Bone marrow (tissue), 2 donors: ENCODE measurements around the gene CCDC70.

ENCODE experiments used
- DNase-seq, 2 donors: peaks; one replicate each; lab custom pipeline; 2025; lab: John Stamatoyannopoulos, UW

Gene CCDC70

DNA sequence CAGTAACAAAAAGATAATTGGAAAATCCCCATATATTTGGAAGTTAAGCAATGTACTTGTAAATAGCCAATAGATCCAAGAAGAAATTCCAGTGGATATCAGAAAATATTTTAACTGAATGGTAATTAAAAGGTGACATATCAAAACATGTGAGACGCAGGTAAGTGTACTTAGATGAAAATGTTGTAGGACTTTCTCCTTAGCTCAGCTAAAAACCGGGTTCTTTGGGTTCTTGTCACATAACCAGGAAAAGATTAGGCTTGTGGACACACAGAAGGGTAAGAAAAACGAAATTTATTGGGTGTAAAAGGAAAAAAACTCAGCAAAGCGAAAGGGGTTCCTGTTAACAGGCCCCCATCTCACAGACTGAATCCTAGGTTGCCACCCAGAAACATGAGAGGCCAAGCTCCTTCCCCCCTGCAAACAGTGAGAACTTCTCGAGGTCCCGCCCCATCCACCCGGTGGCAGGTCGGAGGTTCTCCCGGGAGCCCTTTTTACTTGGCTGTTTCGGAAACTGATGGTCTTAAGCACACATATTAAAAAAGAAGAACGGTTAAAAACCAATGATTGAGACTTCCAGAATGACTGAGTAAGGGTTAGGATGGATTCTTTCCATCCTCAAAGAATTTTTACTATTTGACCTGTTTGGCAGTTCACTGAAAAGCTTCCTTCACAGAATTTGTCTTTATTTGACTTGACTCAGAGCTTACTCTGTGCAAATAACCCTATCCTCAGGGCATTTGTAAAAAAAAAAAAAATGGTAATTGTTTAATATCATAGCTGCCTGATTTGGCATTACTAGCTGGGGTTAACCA is 3.1 kb upstream of the CCDC70 start:
- no peak for DNase-seq

DNA sequence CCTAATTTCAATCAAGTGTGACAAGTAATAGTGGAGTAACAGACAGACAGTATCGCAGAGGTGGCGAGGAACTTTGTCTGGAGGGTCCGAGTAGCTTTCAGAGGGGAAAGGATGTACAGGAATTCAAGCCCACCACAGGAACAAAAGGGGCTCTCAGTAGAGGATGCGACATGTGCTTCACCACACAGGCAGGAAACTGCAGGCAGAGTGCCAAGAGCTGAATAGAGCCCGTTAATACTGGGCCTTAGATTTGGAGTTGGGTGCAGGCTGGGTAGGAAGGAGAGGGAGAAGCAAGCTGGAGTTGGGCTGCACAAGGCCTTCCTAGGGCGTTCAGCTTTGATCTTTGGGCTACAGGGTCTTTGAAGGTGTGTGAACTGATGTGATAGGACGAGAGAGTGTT is 1.2 kb downstream of the CCDC70 start:
- DNase-seq: peak in 1 of 2 donors; percentile 12

DNA sequence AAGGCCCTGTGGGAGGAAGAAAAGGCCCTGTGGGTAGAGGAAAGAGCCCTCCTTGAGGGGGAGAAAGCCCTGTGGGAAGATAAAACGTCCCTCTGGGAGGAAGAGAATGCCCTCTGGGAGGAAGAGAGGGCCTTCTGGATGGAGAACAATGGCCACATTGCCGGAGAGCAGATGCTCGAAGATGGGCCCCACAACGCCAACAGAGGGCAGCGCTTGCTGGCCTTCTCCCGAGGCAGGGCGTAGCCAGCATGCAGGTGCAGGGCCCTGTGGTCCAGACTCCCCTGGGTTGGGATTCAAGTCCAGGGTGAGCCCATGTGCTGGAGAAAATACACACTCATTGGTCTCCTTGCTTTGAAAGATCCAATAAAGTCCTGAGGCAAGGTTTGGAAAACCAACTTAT is 4.1 kb downstream of the CCDC70 start:
- DNase-seq: no peak

DNA sequence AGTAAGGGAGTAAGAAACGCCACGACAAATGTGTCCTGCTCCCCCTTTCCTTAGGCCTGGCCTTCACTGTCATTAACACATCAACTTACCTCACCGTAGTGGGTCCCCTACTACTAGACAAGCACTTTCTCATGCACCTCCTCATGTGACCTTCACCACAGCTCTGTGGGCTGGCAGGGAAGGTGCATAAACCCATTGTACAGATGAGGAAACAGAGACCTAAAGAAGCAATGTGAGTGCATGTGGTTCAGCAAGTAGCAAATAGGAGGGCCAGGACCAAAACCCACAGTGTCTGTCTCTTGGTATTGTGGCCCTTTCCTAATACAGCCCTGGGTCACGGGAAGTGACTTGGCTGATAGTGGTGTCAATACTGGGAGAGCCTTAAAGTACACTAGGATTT is 5.3 kb downstream of the CCDC70 start:
- DNase-seq: no peak

DNA sequence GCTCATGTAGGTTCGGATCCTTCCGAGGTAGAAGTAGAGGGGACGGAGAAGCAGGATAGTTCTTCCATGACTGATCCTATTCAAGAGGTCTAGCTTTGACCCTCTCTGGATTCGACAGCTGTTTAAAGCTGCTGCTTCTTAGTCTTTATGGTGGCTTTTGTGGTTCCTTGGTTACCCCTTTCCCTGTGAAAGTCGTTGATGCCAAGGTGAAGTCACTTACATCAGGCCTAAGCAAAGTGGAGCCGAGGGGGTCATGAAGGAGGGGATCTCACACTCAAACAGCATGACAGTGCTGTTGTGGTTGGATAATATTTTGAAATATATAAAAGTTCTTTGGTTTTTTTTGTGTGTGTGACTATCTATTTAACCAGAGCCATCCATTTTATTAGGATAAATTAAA is 8.1 kb downstream of the CCDC70 start:
- DNase-seq: no peak

DNA sequence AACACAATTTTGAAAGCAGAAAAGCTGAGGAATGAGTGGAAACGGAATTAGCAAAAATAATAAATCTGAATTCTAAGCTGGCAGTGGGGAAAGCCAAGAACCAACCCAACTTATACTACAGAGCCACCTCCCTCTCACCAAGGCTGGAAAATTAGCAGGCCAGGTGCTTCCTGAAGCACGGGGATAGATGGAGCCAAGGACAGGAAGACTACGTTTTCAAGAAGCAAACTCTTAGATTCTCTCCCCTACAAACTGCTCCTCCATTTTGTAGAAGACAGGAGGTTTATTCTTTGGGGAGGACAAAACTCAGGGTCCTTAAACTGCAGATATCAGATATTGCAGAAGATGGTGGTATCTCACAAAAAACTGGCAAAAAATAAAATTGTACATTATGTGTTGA is 8.8 kb downstream of the CCDC70 start:
- no peak for DNase-seq

DNA sequence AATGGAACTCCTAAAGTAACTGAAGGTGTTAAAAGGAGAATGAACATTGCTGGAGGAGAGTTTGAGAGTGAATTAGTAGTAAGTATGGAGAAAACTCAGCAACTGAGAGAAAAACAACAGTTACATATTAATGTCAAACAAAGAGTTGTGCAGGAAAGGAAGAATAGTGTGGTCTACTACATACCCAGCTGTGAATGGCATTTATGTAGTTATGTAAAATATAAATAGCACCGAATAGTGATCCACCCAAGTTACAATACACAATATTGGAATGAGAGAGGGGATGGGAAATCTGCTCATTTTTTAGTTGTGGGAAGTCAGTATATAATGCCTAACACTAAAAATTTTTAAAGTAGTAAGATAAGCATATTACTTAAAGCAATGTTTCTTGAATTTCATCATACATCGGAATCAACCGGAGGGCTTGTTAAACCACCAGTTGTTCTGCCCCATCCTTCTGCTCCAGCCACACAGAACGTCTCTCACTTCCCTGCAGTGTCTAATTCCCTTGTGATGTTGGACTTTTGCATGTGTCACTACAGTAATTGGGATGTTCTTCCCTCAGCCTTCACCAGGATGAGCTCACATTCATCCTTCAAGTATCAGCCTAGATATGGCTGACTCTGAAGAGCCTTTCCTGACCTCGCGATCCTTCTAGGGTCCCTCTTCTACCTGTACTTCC is 11.5 kb downstream of the CCDC70 start:
- no peak for DNase-seq

DNA sequence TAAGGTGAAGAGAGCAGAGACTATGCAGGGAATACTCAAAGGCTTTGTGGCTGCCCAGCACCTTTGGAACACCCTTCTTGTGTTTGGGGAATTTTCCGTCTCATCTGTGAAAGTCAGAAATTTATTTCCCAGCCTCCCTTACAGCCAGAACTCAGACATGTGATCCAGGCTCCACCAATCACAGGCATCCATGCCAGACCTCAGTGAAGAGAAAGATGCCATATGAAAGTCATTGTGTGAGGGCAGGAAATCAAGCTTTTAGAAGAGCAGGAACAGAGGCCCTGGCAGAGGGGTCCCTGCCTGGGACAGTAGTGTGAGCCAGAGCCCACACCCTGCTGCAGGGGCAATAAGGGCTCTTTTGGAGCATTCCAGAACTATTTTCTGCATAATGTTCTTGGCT is 12.1 kb downstream of the CCDC70 start:
- no peak for DNase-seq

DNA sequence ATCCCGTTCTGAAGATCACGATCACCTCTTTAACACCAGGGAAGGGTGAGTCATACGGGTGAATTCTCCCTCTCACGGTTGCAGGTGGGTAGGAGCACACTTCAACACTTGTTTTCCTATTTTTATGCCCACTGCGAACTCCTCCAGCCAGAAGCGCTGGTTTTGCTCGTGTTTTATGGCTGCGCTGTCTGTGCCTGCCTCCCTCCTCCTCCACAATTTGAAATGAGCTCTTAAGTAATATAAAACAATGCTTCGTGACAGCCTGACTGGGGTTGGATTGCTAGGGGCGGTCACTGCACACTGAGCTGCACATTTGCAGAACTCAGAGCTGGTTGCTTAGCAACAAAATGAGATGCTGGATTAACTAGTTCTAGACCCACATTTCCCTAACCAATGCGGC is 12.9 kb downstream of the CCDC70 start:
- DNase-seq: no peak

DNA sequence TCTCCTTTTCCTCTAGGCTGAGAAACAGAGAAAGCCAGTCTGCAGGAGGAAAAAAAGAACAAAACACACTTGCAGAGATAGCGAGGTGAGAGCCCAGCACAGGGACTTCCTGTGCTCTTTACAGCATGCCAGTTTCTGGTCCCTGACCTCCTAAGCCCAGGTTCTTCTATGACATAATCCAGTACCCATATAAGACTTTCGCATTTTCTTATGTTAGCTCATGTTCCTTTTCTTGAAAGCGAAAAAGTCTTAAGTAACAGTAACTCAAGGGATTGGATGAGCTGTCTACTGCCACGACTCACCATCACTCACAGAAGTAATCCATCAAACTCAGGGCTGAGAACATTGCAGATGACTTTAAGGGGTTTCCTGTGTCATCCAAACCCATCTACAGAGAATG is 17.4 kb downstream of the CCDC70 start:
- peak in 1 of 2 donors; percentile 27 for DNase-seq

DNA sequence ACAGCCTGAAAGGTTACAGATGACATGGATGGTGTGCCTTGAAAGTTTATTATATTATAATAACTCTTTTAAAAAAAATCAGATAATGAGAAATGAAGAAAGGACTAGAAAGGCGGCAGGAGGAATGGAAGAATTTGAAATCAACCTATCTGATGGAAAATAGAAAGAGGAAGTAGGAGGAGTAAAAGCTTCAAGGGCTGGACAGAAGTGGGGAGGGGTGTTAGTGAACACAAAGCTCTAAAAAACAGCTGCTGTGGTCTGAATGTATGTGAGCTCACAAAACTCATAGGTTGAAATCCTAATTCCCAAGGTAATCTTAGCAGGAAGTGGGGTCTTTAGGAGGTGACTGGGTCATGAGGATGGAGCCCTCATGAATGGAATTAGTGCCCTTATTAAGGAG is 19.5 kb downstream of the CCDC70 start:
- DNase-seq: peak in 1 of 2 donors; percentile 5

DNA sequence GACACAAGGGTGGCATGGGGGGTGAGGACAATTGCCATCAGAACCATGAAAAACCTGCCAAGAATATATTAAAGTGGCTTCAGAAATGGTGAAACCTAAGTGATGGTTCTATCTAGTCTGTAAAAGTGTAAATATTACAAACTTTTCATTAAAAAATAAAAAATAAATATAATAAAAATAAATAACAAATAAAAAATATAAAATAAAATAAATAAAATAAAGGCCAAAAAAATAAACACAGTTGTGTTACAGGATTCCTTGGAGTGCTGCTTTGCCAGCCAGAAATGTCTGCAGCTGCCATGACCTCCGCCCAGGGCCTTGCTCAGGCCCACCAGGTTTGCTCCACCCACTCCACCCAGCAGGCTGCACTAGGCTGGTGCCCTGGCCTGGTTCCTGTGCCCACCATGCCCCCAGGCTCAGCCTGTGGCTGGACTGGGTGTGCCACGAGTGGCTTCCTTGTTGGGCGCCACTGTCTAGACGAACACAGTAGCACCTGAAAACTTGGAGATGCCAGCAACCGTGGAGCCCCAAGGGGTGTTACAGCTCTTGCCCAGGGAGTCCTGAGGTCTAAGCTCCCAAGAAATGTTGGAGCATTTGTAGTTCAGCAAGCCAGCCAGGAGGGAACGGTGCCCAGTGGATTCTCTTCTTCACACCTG is 20.9 kb downstream of the CCDC70 start:
- no peak for DNase-seq

DNA sequence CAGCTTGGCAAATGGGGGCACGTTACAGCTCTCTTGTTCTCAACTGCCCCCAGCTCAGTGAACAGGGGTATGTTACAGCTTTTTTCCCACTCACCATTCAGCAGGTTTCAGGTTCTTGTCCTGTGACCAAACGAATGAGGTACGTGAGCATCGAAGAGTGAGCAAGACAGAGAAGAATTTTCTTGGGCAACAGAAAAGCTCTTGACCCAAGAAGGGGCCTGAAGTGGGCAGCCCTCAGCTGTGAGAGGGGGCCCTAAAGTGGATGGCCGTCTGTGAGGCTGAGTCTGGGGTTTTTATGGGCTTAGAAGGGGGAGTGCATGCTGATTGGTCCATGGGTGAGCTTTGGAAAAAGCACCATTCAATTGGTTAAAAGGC is 21.4 kb downstream of the CCDC70 start:
- DNase-seq: no peak

DNA sequence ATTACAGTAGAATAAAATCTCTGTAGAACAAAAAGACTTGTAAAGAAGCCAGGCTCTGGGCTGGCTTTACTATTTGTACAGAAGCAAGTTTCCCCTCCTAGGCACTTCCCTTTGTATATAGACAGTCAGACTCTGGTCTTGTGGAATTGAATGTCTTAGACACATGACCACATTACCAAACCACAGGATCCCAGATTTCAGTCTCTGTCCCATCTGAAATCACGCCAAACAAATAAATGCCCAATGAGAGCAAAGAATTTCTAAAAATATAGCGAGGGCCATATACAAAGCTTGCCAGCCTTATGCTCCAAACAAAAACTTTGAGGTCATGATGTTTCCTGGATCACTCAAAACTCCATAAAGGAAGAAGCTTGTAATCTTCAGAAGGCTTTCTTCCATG is 23.9 kb downstream of the CCDC70 start:
- no peak for DNase-seq

DNA sequence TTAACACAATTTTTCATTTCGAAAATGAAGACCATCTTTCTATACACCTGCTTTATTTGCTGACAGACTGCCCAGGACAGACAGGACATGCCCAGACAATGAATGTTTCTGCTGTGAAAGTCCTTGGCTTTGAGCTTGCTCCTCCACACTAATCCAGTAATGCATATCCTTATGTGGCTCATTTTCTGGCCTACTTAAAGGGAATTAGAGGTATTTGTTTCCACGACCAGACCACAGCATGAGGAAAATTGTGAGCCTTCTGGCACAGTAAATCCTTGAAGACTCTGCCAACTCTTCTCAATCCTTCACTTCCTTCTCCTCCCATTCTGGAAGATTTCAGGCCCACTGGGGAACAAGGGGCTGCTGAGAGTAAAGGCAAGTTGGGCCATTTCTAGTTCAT is 25.7 kb downstream of the CCDC70 start:
- DNase-seq: no peak

DNA sequence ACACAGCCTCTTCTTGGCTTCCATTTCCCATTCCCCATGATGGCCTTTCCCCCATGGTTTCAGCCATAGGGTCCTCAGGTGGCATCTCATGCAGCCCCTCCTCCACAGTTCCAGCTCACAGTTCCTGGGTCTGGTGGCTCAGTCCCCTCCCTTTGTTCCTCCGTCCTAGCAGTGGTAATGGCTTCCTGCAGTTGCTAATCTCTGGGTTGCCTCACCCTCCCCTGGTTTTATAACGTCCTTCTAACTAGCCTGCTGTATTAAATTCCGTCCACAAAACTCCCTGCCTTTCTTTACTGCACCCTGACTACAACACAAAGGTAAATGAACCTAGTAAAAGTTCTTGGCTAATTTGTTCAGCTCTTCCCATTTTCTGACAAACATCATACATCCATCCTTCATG is 30.9 kb downstream of the CCDC70 start:
- no peak for DNase-seq

DNA sequence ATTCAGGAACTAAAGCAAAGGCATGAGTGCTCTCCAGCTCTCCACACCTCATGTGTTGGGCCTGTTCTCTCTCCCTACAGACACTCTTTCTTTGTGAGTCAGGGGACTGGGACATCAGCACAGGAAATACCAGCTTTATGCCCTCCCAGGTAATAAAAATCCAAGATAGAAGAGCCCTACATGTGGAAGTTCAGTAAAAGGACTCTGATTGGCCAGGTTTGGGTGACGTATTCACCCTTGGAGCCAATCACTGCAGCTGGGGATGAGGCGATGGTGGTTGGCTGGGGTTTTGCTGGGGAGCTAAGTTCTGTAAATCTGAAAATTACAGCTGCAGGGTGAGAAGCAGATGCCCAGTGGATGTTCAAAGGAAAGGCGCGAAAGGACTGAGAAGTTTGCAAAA is 32.5 kb downstream of the CCDC70 start:
- no peak for DNase-seq

DNA sequence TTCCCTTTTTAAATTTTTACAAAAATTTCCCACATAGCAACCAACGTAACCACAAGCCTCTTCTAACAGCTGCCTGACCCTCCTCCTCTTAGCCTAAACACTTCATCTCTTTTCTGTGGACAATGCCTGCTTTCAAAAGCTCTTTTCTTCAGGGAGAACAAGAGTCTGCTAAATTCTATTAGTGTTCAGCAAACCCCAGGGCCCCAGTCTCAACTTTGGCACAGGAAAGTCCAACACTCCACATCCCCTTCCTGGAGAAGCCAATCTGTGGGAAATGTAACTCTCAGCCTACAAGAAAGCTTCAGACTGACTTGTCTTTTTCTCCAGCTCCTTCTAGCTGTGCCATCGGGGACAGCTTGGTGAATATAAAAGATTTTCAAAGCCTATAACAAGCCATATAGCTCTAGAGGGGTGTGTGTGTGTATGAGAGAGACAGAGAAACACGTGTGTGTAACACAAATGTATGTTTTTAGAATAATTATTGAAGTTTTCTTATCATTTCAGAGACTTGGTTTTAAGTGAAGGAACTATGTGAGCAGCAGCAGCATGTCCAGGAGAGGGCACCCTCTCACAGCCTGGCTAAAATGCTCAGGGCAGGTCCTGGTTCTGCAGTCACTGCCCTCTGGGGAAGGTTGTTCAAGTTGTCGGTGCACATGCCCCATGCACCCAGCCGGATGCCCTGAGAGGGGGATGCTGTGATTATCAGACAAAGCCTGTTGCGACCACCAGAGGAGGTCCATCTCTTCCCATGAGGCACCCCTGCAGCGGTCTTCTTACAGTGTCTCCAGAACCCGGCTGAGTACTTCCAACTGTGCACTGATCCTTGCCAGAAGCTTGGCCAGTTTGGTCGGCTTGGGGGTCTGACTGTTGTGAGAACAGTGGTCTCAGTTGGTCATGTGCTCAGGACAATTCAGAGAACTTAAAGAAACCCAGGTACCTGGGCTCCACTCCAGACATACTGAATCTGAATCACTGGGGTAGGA is 34.4 kb downstream of the CCDC70 start:
- DNase-seq: peak in 1 of 2 donors; percentile 52

DNA sequence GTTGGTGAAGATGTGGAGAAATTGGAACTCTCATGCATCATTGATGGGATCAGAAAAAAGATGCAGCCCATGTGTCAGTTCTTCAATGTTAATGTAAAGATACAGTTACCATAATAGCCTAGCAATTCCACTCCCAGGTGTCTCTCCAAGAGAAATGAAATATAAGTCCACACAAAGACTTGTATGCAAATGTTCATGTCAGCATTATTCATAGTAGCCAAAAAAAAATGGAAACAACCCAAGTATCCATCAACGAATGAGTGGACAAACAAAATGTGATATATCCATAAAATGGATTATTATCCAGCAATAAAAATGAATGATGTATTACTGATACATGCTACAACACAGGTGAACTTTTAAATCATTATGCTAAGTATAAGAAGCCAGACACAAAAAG is 38.7 kb downstream of the CCDC70 start:
- DNase-seq: no peak

DNA sequence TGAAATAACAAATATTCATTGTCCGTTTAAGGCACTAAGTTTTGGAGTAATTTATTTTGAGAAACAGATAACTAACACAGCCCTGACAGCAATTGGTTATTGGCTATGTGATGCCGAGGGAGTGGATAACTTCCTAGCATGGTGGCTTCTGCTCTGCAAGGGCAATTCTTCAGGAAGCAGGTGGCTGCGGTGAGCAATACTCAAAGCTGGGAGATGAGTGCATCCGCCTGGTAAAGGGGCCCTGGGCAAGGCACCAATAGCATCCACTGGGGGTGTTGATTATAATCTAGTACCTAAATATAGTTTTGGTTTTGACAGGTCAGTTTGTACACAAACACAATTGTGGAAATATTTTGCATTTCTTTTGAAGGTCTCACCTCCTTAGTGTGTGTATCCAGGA is 41.0 kb downstream of the CCDC70 start:
- DNase-seq: peak in 1 of 2 donors; percentile 95

DNA sequence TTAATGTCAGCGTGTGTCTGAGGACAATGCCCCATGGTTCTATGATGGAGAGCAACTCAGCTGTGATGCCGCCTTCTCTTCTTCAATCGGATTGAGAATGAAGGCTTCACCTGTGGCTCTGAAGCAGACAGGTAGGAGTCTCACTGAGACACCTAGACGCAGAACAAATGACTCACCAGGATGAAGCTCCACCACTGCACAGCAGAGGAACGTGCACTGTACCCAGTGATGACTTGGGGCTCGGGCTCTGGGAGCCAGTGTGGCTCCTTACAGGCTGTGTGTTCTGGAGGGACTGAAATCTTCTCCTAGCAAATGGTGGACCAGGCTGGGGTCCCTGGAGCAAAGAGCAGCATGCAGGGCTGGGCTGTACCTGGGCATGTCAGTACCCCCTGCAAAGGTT is 44.0 kb downstream of the CCDC70 start:
- no peak for DNase-seq

DNA sequence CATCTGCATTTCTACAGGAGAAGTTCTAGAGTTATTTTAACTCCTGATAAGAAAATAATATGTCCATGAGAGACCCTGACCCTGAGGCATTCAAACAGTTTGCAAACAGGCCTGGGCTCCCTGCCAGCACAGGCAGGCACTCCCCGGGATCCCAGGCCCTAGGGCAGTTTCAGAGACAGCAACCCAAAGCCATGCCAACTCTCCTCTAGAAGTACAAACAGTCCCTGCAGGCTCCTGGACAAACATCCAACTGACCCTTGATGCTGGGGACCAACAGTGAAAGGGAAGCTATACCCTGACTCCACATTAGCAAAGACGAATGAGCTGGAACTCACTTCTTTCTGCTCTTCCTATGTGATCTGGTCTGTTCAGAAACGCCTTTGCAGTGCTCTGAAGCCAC is 44.8 kb downstream of the CCDC70 start:
- no peak for DNase-seq
